H7 (cell line): ENCODE measurements around the gene KLHL17. TPM values are rescaled to one million over a fixed set of nuclear protein-coding genes. Genes with fewer than 3 reads are reported as not detected.
"Not testable (repeated sequence)": the region's sequence is repeated elsewhere in the genome, so short reads cannot be mapped to it uniquely, and the experiment has no call there.

Source experiments
- DNase-seq: peaks from one replicate; pipeline ENCODE4 v3.0.0; 2012
- H3K27me3 ChIP-seq: 2 replicates; pipeline ENCODE4 v1.6.0; 2011; ENCODE audit warnings: mild to moderate bottlenecking, low read length; ENCODE audit not compliant: control insufficient read depth, insufficient read depth
- H3K36me3 ChIP-seq: replicated peaks from 2 replicates; pipeline ENCODE4 v1.5.1; 2011; ENCODE audit warnings: low read length; ENCODE audit not compliant: control insufficient read depth, insufficient read depth
- H3K4me3 ChIP-seq: 2 replicates; pipeline ENCODE4 v1.5.1; 2011; ENCODE audit warnings: low read depth, mild to moderate bottlenecking, control low read depth, low read length, moderate library complexity; ENCODE audit not compliant: insufficient read depth
- total RNA-seq: library from RNA; depleted of rRNA; stranded (reverse); fragments of >200 nt; shearing (Covaris generic); gene quantifications from 2 replicates; pipeline ENCODE4 v1.2.3, GENCODE V29; 2014

Gene KLHL17
- total RNA-seq, 1 experiment from 2014 or later: 50.8 TPM

GRCh38 chr1:971751-972506 lies 11.5 kb downstream of the KLHL17 start:
- no peak overlapping the region for H3K4me3 ChIP-seq
- H3K36me3 ChIP-seq: no peaks in the 10 kb centered on the region
- no peak for DNase-seq
- H3K27me3 ChIP-seq: peaks cover 12% of the 10 kb centered on the region

GRCh38 chr1:972726-973458 lies 12.5 kb downstream of the KLHL17 start:
- H3K36me3 ChIP-seq: no peaks in the 10 kb centered on the region
- DNase-seq: no peak
- peaks cover 3% of the 10 kb centered on the region; the same call in 1 of the 2 replicates for H3K27me3 ChIP-seq
- H3K4me3 ChIP-seq: no peak overlapping the region

DNA sequence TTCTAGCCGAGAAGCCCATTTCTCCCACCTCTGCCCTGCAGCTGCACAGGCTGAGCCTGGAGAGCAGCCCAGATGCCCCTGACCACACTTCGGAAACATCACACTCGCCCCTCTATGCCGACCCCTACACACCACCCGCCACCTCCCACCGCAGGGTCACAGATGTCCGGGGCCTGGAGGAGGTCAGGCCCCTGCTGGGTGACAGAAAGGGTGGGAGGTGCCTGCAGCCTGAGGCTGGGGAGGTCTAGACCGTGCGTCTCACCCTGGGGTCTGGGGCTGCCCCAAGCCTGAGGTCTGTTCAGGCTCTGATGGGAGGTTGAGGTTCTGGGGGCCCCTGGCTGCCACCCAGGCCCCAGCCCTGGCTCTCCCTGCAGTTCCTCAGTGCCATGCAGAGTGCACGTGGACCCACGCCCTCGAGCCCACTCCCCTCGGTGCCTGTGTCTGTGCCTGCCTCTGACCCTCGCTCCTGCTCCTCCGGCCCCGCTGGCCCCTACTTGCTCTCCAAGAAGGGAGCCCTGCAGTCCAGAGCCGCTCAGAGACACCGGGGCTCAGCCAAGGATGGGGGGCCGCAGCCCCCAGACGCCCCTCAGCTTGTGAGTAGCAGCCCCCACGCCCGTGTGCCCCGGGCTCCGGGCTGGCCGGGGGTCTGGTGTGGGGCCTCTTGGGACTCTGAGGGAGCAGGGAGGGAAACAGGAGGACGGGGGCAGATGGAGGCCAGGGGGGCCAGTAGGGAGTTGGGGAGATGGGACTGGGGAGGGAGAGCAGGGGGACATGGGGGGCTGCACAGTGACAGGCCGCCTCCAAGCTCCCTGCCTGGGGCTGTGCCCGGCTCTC lies 13.3 kb downstream of the KLHL17 start:
- H3K4me3 ChIP-seq: no peak overlapping the region
- no peak for DNase-seq
- H3K27me3 ChIP-seq: peaks cover 1% of the 10 kb centered on the region; the same call in 1 of the 2 replicates
- H3K36me3 ChIP-seq: no peaks in the 10 kb centered on the region

GRCh38 chr1:974293-974640 lies 13.9 kb downstream of the KLHL17 start:
- no peak overlapping the region for H3K4me3 ChIP-seq
- no peak for DNase-seq
- no peaks in the 10 kb centered on the region for H3K36me3 ChIP-seq
- no peaks in the 10 kb centered on the region; the same call in 1 of the 2 replicates for H3K27me3 ChIP-seq

- H3K27me3 ChIP-seq: no peaks in the 10 kb centered on the region; the same call in 1 of the 2 replicates
- H3K4me3 ChIP-seq: no peak overlapping the region
- DNase-seq: no peak
- no peaks in the 10 kb centered on the region for H3K36me3 ChIP-seq
Observed at GRCh38 chr1:974687-975328, 14.4 kb downstream of the KLHL17 start.

- no peak overlapping the region for H3K4me3 ChIP-seq
- H3K36me3 ChIP-seq: no peaks in the 10 kb centered on the region
- DNase-seq: no peak
- no peaks in the 10 kb centered on the region; the same call in 1 of the 2 replicates for H3K27me3 ChIP-seq
Observed at GRCh38 chr1:975365-975764, 15.0 kb downstream of the KLHL17 start.

DNA sequence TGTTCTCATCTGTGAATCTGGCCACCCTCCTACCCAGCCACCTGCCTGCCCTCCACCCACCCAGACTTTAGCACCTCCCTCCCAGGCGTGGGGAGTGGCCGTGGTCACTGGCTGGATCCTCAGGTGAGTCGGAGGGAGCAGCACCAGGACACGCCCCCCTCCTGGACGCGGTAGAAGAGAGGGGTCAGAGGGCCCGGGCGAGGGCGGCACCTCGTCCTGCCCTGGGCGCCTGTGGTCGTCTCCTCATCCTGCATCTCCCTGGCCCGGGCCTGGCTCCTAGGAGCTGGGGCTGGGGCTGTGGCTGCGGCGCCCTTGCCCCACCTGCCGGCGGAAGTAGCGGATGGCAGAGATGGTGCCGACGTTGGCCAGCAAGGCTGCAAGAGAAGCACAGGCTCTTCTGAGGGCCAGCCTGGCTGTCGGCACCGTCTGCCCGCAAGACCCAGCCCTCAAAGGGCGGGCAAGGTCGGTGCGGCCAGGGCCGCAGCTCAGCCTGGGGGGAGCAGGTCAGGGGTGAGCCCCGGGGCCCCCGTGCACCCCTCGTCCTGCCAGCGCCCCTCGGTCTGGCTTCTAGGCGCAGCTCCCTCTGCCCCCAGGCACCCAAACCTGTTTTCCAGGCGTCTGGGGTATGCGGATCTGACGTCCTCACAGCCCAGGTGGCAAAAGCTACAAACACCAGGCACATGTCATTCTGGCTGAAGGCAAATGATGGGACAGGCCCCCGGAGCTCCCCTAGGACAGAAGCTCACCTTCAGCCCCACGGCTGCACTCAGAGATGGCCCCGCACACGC lies 15.7 kb downstream of the KLHL17 start:
- peak; percentile 99 for DNase-seq
- no peak overlapping the region for H3K4me3 ChIP-seq
- no peaks in the 10 kb centered on the region; the same call in 1 of the 2 replicates for H3K27me3 ChIP-seq
- H3K36me3 ChIP-seq: no peaks in the 10 kb centered on the region

GRCh38 chr1:976791-977190 lies 16.4 kb downstream of the KLHL17 start:
- DNase-seq, H3K4me3 ChIP-seq, H3K36me3 ChIP-seq, H3K27me3 ChIP-seq: not testable (repeated sequence)

DNA sequence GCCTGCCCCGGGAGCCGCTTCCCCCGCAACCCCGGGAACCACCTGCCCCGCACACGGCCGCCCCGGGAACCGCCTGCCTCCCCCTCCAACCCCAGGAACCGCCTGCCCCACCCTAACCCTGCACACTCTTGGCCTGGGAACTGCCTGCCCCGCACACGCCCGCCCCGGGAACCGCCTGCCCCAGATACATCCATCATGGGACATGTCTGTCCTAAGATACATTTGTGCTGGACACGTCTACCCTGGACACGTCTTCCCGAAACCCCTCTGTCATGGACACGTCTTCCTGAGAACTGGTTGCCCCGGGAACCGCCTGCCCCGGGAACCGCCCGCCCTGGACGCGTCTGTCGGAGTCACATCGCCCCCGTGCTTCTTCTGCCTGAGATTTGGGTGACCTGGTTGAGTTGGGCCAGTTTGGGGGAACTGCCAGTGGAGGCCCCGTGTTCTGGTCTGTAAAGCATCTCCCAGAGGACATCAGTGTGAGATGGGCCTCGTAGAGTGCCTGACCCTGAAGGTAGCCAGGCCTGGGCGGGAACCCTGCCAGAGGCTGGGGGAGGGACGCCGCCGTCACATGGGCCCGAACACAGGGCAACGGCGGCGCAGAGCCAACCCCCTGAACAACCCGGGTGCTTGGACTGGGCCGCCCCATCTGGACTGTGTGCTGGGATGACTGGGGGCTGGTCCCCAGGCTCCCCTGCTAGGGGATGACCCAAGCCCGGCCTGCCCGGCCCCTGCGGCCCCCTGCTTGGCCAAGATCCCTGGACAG lies 17.9 kb downstream of the KLHL17 start:
- Histone ChIP-seq H3K27me3 (peaks cover 5% of the 10 kb centered on the region; the same call in 1 of the 2 replicates), H3K4me3 (no peak overlapping the region), H3K36me3 (no peaks in the 10 kb centered on the region)
- no peak for DNase-seq

DNA sequence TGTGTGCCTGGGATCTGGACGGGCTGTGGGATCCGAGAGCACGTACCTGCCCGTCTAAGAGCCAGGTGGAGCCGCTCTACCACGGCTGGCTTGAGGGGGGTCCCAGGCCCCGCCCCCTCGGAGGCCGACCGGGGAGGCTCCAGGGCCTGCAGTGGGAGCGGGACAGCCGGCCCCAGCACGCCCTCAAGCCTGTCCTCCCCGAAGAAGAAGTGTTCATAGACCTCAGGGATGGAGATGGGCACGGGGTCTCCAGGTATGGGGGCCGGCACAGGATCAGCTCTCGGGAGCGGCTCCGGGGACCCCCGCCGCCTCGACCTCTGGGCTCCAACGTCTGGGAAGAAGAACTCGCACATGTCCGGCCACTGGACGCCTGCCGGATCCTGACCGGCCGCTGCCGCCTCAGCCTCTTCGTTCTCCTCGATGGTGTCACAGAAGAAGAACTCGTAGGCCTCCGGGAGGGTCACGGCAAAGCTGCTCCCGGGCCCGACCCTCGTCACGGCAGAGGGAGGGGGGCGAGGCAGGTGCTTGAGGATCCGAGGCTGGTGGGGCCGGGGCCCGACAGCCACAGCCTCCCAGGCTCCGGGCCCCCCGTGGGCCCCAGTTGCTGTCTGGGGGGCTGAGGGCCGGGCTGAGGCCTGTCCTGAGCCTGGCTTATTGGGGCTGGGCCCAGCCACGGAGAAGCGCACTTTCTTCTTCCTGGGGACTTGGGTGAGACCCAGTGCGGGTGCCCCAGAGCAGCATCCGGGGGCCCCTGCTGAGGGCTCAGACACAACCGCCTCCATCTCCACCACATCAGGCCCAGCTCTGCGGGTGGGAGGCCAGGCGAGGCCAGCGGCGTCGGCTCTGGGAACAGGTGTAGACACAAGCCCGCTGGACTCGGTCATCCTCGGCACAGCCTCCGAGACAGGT lies 18.7 kb downstream of the KLHL17 start:
- no peak for DNase-seq
- no peaks in the 10 kb centered on the region for H3K36me3 ChIP-seq
- no peak overlapping the region for H3K4me3 ChIP-seq
- peaks cover 5% of the 10 kb centered on the region; the same call in 1 of the 2 replicates for H3K27me3 ChIP-seq

DNA sequence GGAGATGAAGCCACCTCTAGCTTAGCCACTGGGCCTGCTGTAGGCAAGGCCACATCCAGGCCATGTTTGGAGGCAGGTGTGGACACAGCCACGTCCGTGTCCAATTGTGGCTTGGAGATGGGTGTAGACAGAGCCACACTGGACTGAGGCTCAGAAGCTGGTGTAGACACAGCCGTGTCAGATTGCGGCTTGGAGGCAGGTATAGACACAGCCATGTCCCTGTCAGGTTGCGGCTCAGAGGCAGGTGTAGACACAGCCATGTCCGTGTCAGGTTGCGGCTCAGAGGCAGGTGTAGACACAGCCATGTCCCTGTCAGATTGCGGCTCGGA lies 19.3 kb downstream of the KLHL17 start:
- H3K4me3 ChIP-seq: no peak overlapping the region
- no peaks in the 10 kb centered on the region for H3K36me3 ChIP-seq
- peaks cover 5% of the 10 kb centered on the region; the same call in 1 of the 2 replicates for H3K27me3 ChIP-seq
- no peak for DNase-seq

DNA sequence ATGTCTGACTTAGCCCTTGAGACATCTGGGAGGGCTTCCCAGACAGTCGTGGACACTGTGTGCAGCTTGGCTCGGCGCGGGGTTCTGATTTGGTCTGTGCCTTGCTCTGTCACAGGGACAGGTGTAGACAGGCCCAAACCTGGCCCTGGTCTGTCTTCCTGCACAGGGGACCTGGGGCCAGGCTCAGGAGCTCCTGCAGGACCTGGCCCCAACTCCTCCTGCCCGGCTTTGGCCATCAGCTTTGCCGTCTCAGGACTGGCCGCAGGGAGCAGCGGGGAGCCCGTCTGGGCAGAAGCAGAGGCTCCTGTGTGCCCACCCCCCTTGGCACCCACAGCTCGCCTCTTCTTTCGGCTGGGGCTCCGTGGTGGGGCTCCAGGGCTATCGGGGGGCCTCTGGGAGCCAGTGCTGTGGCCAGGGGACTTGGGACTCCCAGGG lies 19.8 kb downstream of the KLHL17 start:
- no peak for DNase-seq
- Histone ChIP-seq H3K4me3 (no peak overlapping the region), H3K27me3 (peaks cover 8% of the 10 kb centered on the region), H3K36me3 (no peaks in the 10 kb centered on the region)
